HG02970 (cell line): ENCODE data around the gene SMIM24.
"Not testable (repeated sequence)": the region's sequence is repeated elsewhere in the genome, so short reads cannot be mapped to it uniquely, and the experiment has no call there.

Source experiments
- ATAC-seq: cut with Tn5 transposase; IDR thresholded peaks from one replicate; pipeline ENCODE4 v1.9.1; 2021; ENCODE audit warnings: mild to moderate bottlenecking, moderate library complexity, moderate number of reproducible peaks; ENCODE audit not compliant: unreplicated experiment, low FRiP score

Gene SMIM24

DNA sequence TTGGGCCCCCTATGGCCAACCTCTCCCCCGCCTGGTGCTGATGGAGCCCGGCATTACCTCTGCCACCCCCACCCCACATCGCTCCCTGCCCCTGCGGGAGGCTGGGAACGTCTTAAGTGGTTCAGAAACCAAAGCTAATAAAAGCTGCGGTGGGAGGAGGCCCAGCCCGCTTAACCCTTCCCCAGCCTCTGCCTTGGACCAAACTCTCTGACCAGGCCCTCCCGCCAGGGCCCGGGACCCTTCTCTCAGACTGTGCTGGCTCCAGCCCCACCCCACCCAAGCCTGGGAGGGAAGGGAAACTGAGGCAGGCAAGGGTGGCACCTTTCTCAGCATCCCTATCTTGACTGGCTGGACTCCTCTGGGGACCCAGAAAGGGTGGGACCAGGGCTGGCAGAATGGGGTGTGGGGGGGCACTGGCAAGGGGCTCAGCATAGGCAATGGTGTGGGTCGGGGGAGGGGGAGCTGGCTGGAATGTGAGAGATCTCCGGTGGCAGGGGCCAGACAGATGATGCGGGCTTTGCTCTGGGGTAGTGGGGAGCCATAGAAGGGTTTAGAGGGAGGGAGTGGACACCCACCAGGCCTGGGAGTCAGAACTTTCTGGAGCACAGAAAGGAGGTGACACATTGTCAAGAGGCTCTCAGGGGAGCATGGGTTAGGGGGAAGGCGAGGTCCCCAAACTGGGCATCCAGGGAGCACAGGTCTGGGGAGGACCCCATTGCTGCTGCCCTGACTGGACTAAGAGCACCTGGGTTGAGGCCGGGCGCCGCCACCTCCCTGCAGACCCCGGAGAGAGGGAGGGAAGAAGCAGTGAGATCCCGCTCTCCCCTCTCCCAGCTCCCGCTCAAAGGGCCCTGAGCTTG, 21.9 kb downstream of the SMIM24 start:
- no peak for ATAC-seq

DNA sequence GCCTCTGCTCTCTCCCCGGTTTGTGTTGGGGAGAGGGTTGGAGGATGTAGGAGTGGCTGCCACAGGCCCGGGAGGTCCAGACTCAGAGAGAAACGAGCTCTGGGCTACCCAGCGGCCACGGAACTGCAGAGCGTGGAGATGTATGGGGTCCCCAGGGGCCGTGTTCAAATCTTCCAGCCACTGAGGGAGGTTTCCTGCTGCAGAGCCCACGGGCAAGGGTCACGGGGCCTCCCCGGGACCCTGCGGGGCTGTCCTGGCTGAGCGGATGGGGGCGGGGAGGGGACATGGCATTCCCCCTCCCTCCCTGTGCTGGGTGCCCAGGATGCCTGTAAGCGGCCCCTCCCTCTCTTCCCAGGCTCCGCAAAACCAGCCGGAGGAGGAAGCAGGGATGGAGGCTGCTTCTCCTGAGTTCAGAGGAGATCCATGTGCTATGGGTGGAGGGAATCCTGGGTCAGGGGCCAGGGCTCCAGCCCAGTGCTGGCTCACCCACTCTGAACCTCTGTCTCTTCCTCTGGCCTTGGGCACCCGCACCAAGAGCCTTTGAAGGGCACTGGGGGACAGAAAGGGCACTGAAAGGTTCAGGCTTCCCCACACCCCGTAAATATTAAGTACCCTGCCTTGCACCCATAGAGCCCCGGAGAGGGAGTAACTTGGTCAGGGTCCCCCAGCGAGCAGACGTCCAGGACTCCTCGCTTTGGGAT, 22.6 kb downstream of the SMIM24 start:
- ATAC-seq = no peak

DNA sequence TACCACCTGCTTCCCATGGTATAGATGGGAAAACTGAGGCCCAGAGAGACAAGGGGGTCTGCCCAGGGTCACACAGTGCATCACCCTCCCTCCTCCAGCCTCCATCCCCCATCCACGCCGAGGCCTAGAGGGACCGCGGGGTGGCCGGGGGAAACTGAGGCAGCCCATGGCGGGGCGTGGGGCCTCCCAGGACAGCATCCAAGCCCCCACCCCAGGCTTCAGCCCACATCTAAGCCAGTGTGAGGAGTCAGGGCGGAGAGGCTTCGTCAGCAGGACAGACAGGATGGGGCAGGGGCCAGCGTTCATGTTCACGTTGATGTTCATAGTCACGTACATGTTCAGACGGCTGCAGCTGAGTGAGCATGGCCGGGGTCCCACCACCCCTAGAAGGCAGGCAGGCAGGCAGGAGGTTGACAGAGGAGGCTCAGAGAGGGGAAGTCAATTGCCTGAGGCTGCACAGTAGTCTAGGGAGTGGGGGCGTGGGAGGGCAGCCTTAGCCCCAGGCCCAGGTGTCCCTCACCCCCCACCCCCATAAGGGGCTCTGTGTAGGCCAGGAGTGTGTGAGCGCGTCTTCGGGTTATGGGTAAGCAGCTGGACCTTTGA, 23.3 kb downstream of the SMIM24 start:
- ATAC-seq = no peak

DNA sequence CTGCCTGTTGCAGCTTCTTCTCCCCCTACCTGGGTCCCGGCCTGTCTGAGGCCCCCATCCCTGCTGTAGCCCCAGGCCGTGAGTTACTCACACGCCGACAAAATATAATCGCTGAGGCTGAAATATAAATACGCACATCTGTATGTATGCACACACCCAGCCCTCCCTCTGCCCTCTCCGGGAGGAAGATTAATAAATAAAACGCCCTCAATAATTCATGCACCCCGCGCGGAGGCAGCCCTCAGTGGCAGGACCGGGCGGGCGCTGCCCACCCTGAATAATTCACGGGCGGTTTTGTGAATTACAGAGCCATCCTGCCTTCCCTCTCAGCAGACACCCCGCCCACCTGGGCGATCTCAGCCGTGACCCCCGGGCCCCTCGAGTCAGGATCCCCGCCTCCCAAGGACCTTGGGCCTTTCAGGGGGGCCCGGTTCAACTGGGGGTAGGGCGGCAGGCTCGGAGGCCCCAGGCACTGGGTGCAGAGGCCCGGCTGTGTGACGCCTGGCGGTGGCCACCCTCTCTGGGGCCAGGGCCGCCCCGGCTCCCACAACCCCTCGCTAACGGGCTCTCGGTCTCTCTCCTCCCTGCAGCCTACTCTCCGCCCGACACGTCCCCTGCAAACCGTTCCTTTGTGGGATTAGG, 24.2 kb downstream of the SMIM24 start:
- no peak for ATAC-seq

DNA sequence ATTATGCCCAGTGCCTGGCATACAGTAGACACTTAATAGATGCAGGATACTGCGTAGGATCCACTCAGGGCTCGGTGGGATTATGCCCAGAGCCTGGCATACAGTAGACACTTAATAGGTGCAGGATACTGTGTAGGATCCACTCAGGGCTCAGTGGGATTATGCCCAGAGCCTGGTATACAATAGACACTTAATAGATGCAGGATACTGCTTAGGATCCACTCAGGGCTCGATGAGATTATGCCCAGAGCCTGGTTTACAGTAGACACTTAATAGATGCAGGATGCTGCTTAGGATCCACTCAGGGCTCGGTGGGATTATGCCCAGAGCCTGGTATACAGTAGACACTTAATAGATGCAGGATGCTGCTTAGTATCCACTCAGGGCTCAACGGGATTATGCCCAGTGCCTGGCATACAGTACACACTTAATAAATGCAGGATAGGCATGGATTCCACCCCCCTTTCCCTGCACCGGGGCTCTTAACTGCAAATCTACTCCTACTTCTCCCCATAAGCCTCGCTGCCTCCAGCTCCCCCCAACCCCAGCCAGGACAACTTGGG, 24.9 kb downstream of the SMIM24 start:
- ATAC-seq = no peak

DNA sequence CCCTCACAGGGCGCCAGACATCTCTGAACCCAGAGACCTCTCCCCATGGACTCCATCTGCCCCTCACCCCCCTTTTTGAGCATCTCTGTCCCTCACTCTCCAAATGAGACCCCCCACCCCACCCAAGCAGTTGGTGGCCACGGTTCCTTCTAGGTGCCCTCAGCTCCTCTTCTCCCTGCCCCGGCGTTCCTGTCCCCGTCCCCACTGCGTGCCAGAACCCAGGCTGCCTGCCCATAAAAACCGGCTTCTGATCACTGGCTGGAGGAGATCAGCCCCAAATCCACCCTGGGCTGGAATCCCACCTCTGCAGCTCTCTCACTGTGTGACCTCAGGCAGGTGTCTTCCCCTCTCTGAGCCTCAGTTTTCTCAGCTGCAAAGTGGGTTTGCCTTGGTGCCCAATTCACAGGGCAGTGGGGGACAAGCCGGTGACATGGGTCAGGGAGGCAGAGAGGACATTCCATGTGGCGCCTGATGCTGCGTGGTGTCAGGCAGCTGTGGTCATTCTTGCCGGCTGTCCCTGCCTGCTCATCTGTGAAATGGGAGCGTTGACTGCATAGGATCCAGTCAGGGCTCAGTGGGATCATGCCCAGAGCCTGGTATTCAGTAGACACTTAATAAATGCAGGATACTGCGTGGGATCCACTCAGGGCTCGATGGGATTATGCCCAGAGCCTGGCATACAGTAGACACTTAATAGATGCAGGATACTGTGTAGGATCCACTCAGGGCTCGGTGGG, 25.5 kb downstream of the SMIM24 start:
- no peak for ATAC-seq

DNA sequence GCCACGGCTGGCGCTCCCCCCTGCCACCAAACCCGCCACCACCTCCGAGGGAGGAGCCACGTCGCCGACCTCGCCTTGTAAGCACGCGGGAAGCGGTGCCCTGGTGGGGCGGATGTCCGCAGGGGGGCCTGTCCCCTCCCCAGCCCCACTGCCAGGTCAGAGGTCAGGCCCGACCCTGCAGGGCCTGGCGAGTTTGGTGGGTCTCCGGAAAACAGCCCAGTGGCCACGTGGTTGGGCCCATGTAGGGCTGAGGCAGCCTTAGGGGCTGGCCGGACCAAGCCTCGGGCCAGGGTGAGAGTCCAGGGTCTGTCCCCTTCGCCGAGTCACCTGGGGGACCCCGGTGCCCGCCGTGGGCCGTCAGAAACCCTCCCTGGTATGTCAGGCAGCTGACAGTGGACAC, 26.5 kb downstream of the SMIM24 start:
- ATAC-seq = no peak

DNA sequence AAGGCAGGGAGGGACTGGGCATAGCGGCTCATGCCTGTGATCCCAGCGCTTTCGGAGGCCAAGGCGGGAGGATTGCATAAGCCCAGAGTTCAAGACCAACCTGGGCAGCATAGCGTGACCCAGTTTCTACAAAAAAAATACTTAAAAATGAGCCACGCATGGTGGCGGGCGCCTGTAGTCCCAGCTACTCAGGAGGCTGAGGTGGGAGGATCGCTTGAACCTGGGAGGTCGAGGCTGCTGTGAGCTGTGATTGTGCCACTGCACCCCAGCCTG, 27.4 kb downstream of the SMIM24 start:
- ATAC-seq = not testable (repeated sequence)

DNA sequence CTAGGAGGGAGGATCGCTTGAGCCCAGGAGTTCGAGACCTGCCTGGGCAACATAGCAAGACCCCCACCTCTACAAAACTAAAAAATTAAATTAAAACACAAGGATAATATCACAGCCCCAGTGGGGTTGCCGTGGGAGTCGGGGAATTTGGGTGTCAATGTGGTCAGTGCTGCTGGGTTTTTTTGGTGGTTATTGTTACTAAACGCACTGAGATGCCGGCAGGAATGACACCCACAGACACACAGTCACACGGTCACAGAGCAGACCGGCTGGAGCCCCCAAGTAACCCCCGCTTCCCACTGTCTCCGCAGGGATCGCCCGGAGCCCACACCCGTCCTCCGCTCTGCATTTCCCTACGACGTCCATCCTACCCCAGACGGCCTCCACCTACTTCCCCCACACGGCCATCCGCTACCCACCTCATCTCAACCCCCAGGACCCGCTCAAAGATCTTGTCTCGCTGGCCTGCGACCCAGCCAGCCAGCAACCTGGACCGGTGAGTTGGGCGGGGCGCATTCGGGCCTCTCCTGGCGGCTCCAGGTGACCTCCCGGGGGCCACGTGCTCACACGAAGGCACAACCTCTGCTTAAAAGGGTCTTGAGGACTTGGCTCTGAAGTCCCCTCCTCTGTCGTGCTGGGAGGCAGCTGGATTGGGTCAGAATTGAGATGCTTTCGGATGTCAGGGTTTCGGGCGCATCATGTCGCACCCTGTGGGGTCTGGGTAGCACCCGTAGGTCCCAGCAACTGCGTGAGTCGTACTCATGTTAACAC, 28.0 kb downstream of the SMIM24 start:
- no peak for ATAC-seq

DNA sequence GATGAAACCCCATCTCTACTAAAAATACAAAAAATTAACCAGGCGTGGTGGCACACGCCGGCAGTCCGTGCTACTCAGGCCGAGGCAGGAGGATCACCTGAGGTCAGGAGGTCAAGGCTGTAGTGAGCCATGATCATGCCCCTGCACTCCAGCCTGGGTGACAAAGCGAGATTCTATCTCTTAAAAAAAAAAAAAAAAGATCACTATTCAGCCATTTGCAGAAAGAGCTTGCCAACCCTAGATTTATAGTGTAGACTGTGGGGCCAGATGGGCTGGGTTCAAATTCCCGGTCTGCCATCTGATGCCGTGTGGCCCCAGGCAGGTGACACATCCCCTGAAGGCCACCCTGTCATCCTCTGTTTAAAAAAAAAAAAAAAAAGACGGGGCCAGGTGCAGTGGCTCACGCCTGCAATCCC, 28.9 kb downstream of the SMIM24 start:
- ATAC-seq = no peak

DNA sequence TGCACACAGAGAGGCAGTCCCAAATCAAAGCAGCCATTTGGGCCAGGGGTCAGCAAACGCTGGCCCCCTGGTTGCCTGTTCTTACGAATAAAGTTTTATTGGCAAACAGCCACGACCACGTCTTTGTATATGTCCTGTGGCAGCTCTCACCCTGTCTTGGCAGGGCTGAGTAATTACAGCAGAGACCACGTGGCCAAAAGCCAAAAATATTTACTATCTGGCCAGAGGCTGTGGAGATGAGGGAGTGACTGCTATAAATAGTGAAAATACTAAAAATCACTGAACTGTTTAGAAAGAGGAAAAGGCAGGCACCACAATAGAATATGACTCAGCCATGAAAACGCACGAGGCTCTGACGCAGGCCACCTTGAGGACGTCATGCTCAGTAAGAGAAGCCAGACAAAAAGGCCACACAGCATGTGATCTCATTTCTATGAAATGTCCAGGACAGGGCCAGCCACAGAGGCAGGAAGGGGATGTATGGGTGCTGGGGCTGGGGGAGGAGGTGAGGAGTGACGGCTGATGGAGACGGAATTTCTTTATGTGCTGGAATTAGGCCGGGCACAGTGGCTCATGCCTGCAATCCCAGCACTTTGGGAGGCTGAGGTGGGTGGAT, 29.4 kb downstream of the SMIM24 start:
- no peak for ATAC-seq

DNA sequence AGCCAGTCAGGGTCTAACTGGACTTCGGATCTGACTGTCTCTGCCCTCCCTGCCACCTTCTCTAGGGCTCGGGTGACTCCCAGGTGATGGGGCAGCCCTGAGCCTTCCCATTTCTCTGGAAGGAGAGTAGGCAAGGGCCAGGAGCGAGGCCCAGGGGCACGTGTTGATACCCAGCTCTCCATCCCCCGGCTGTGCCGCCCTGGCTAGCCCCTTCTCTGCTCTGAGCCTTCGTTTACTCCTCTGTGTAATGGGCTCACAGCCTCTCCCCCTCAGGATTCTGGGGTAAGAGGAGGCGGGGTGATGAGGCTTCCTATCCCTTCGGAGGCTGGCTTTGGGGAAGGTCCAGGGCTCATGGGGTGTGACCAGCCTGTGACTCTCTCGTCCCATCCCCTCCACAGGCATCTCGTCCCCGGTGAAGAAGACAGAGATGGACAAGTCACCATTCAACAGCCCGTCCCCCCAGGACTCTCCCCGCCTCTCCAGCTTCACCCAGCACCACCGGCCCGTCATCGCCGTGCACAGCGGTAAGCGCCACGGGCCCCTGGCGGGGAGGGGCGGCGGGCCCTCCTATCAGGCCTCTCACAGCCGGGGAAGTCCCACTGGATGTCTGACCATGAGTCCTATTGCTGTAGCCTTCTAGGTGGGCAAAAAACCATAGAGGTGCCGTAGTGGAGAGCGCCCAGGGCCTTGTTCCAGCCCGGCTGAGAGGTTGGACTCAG, 31.6 kb downstream of the SMIM24 start:
- no peak for ATAC-seq

DNA sequence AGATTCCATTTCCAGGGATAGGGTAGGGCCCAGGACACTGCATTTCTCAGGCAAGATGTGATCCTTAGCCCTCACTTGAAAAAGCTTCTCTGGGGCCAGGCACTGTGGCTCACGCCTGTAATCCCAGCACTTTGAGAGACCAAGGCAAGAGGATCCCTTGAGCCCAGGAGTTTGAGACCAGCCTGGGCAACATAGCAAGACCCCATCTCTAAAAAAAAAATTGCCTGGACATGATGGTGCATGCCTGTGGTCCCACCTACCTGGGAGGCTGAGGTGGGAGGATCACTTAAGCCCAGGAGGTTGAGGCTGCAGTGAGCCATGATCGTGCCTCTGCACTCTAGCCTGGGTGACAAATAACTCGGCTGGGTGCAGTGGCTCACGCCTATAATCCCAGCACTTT, 33.7 kb downstream of the SMIM24 start:
- not testable (repeated sequence) for ATAC-seq

DNA sequence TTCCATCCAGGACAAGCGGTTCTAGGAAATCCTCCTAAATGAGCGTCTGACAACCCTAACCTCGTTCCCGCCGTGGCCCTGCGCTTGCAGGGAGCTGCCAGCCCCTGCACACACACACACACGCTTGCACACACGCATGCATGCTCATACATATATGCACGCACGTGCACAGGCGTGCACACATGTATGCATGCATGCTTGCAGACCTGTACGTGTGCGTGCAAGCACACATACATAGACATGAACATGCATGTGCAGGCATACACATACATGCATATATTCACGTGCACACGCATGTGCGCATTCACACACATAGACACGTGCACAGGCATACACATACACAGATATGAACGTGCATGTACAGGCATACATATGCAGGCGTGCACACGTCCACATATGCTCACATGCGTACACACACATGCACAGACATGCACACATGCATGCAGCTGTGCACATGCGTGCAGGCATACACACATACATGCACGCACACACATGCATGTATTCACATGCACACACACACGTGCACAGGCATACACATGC, 35.6 kb downstream of the SMIM24 start:
- ATAC-seq = no peak

DNA sequence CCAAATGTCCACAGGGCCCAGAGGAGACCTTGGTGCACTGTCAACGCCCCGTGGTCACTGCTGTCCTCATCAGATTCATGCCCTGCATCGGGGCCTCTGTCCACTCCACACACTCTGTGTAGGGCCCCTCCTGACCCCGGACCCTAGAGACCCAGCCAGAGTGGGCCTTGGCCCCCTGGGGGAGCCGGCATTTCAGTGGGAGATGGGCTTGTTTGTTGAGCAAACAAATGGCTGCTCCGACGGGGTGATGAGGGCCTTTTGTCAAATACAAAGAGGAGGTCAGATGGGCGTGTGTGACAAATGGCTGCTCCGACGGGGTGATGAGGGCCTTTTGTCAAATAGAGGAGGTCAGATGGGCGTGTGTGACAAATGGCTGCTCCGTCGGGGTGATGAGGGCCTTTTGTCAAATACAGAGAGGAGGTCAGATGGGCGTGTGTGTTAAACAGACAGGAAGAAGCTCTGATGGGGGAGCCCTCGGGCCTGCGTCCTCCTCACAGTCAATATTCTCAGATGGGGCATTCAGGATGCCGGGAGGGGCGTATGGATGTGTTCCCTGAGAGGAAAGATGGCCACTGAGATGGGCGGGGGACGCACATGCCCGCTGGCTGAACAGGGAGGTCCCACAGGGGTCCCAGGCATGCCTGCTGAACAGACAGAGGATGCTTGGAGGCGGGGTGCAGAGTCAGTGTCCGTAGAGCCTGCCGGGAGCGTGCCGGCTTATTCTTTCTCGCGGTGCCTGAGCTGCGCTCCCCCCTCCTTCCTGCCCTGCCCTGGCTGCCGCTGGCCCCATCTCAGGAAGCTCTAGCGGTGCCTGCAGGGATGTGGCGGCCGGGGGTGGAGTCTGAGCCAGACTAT, 36.3 kb downstream of the SMIM24 start:
- no peak for ATAC-seq

DNA sequence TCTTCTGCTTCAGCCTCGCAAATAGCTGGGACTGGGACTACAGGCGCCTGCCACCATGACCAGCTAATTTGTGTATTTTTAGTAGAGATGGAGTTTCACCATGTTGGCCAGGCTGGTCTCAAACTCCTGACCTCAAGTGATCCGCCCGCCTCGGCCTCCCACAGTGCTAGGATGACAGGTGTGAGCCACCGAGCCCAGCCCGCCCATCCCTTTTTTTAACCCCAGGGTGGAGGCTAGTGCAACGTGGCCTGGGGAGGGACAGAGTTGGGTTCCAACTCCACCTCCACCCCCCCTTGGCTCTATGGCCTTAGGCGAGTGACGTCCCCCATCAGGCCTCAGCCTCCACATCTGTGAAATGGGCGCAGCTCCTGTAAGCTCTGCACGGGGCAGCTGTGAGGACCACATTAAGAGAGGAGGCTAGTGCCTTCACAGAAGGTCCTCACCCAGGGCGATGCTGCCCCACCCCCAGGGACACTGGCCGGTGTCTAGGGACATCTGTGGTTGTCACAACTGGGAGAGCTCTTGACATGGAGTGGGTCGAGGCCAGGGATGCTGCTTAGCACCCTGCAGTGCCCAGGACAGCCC, 37.7 kb downstream of the SMIM24 start:
- ATAC-seq = no peak

DNA sequence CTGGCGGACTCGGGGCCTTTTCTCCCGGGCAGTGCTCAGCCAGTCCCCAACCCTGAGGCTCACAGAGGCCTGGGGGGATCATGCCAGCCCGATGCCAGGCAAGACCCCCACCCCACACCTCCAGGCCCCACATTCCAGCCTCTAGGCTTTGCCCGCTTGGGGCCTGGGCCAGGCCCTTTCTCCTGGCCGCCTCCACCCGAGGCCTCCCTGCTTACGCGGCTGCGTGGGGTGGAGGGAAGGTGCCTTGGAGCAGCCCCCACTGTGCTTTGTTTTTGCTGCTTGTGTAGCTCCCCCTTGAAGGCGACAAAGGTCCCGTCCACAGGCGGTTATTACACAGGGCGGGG, 38.4 kb downstream of the SMIM24 start:
- ATAC-seq = no peak
